HUES48 (cell line): Measurements from ENCODE around the gene DEUP1.
"Not testable (repeated sequence)": the region's sequence is repeated elsewhere in the genome, so short reads cannot be mapped to it uniquely, and the experiment has no call there.

ENCODE experiments used
- H3K27ac ChIP-seq: one replicate; pipeline ENCODE4 v1.7.0; 2013; ENCODE audit warnings: low read depth, low read length, inconsistent platforms
- H3K27me3 ChIP-seq: 2 replicates; pipeline ENCODE4 v1.6.1; 2013; ENCODE audit warnings: mild to moderate bottlenecking, low read length; ENCODE audit not compliant: control insufficient read depth, insufficient read depth
- H3K36me3 ChIP-seq: 2 replicates; pipeline ENCODE4 v1.6.1; 2013; ENCODE audit warnings: low read length; ENCODE audit not compliant: control insufficient read depth, insufficient read depth
- H3K4me1 ChIP-seq: 2 replicates; pipeline ENCODE4 v1.6.1; 2013; ENCODE audit warnings: mild to moderate bottlenecking, low read length; ENCODE audit not compliant: control insufficient read depth, insufficient read depth
- H3K4me3 ChIP-seq: 2 replicates; pipeline ENCODE4 v1.5.1; 2013; ENCODE audit warnings: mild to moderate bottlenecking, low read depth, low read length
- H3K9ac ChIP-seq: 2 replicates; pipeline ENCODE4 v1.6.1; 2013; ENCODE audit warnings: mild to moderate bottlenecking, low read depth, low read length, moderate library complexity
- H3K9me3 ChIP-seq: 2 replicates; pipeline ENCODE4 v1.6.1; 2013; ENCODE audit warnings: low read length; ENCODE audit not compliant: control insufficient read depth, insufficient read depth

The DEUP1 gene

GRCh38 chr11:93330446-93330984 is at the start of gene DEUP1:
DEUP1 (plus strand) TSS chr11:93330742; CDS start chr11:93332260, 1,518 bp downstream.
- Histone ChIP-seq H3K36me3 (no peaks in the 10 kb centered on the region), H3K27me3 (peaks cover 25% of the 10 kb centered on the region), H3K4me1 (no peaks in the 10 kb centered on the region), H3K9me3 (no peaks in the 10 kb centered on the region), H3K9ac (no peak within 1 kb of the TSS), H3K27ac (no peak within 1 kb of the TSS), H3K4me3 (peak within 1 kb of the TSS; percentile 66)

- no peak overlapping the region for H3K27ac ChIP-seq
- H3K27me3 ChIP-seq: no peaks in the 10 kb centered on the region
- no peaks in the 10 kb centered on the region for H3K4me1 ChIP-seq
- H3K36me3 ChIP-seq: no peaks in the 10 kb centered on the region
- H3K4me3 ChIP-seq: no peak overlapping the region
- no peaks in the 10 kb centered on the region for H3K9me3 ChIP-seq
- no peak overlapping the region for H3K9ac ChIP-seq
Measured at GRCh38 chr11:93285430-93285829, 45.1 kb upstream of the DEUP1 start.

GRCh38 chr11:93287434-93287833 is 43.1 kb upstream of the DEUP1 start:
- H3K36me3 ChIP-seq: no peaks in the 10 kb centered on the region
- H3K9ac ChIP-seq: no peak overlapping the region
- H3K4me3 ChIP-seq: no peak overlapping the region
- H3K4me1 ChIP-seq: no peaks in the 10 kb centered on the region
- H3K27ac ChIP-seq: no peak overlapping the region
- H3K9me3 ChIP-seq: no peaks in the 10 kb centered on the region
- H3K27me3 ChIP-seq: no peaks in the 10 kb centered on the region

GRCh38 chr11:93288079-93288478 is 42.5 kb upstream of the DEUP1 start:
- Histone ChIP-seq H3K36me3 (no peaks in the 10 kb centered on the region), H3K27ac (no peak overlapping the region), H3K4me3 (no peak overlapping the region), H3K27me3 (no peaks in the 10 kb centered on the region), H3K4me1 (no peaks in the 10 kb centered on the region), H3K9me3 (no peaks in the 10 kb centered on the region), H3K9ac (no peak overlapping the region)

GRCh38 chr11:93288767-93289166 is 41.8 kb upstream of the DEUP1 start:
- H3K4me1 ChIP-seq: no peaks in the 10 kb centered on the region
- H3K27me3 ChIP-seq: no peaks in the 10 kb centered on the region
- no peaks in the 10 kb centered on the region for H3K36me3 ChIP-seq
- no peak overlapping the region for H3K27ac ChIP-seq
- no peak overlapping the region for H3K9ac ChIP-seq
- H3K9me3 ChIP-seq: no peaks in the 10 kb centered on the region
- no peak overlapping the region for H3K4me3 ChIP-seq

- no peaks in the 10 kb centered on the region for H3K27me3 ChIP-seq
- H3K27ac ChIP-seq: no peak overlapping the region
- H3K36me3 ChIP-seq: no peaks in the 10 kb centered on the region
- H3K4me1 ChIP-seq: no peaks in the 10 kb centered on the region
- H3K9ac ChIP-seq: no peak overlapping the region
- no peaks in the 10 kb centered on the region for H3K9me3 ChIP-seq
- H3K4me3 ChIP-seq: no peak overlapping the region
Measured at GRCh38 chr11:93289782-93290463, 40.6 kb upstream of the DEUP1 start.

- no peaks in the 10 kb centered on the region for H3K36me3 ChIP-seq
- peaks cover 9% of the 10 kb centered on the region; the same call in 1 of the 2 replicates for H3K4me1 ChIP-seq
- H3K27me3 ChIP-seq: no peaks in the 10 kb centered on the region
- no peak overlapping the region for H3K27ac ChIP-seq
- no peak overlapping the region for H3K4me3 ChIP-seq
- H3K9ac ChIP-seq: no peak overlapping the region
- H3K9me3 ChIP-seq: no peaks in the 10 kb centered on the region
Measured at GRCh38 chr11:93291110-93291509, 39.4 kb upstream of the DEUP1 start.

- Histone ChIP-seq H3K9me3 (no peaks in the 10 kb centered on the region), H3K36me3 (no peaks in the 10 kb centered on the region), H3K27ac (no peak overlapping the region), H3K4me1 (peaks cover 9% of the 10 kb centered on the region; the same call in 1 of the 2 replicates), H3K9ac (no peak overlapping the region), H3K27me3 (no peaks in the 10 kb centered on the region), H3K4me3 (no peak overlapping the region)
Measured at GRCh38 chr11:93291898-93292297, 38.6 kb upstream of the DEUP1 start.

- H3K4me1 ChIP-seq: peaks cover 9% of the 10 kb centered on the region; the same call in 1 of the 2 replicates
- H3K27ac ChIP-seq: no peak overlapping the region
- H3K9me3 ChIP-seq: no peaks in the 10 kb centered on the region
- H3K27me3 ChIP-seq: no peaks in the 10 kb centered on the region
- no peaks in the 10 kb centered on the region for H3K36me3 ChIP-seq
- H3K4me3 ChIP-seq: no peak overlapping the region
- H3K9ac ChIP-seq: no peak overlapping the region
Measured at GRCh38 chr11:93295921-93296575, 34.5 kb upstream of the DEUP1 start.

- H3K4me3 ChIP-seq: no peak overlapping the region
- no peak overlapping the region for H3K9ac ChIP-seq
- no peaks in the 10 kb centered on the region for H3K36me3 ChIP-seq
- no peaks in the 10 kb centered on the region for H3K27me3 ChIP-seq
- H3K4me1 ChIP-seq: no peaks in the 10 kb centered on the region
- no peak overlapping the region for H3K27ac ChIP-seq
- peaks cover 4% of the 10 kb centered on the region for H3K9me3 ChIP-seq
Measured at GRCh38 chr11:93303689-93304088, 26.9 kb upstream of the DEUP1 start.

GRCh38 chr11:93314399-93314798 is 16.1 kb upstream of the DEUP1 start:
- peaks cover 17% of the 10 kb centered on the region for H3K9me3 ChIP-seq
- not testable (repeated sequence) for H3K9ac ChIP-seq, H3K4me3 ChIP-seq, H3K27ac ChIP-seq, H3K4me1 ChIP-seq, H3K27me3 ChIP-seq, H3K36me3 ChIP-seq
